Mucosa of rectum (tissue), 2 donors: ENCODE results near the gene PPP1R16B.
"Not testable (repeated sequence)": the region's sequence is repeated elsewhere in the genome, so short reads cannot be mapped to it uniquely, and the experiment has no call there.

Experiments used
- H3K27ac ChIP-seq, 2 donors: one replicate each; pipeline ENCODE4 v1.7.0; 2013; ENCODE audit warnings: inconsistent platforms in 2 of 2, low read depth in 2 of 2, low read length in 2 of 2
- H3K27me3 ChIP-seq, 2 donors: one replicate each; pipeline ENCODE4 v1.7.0; 2013; ENCODE audit warnings: low read length in 2 of 2; ENCODE audit not compliant: control insufficient read depth in 2 of 2, insufficient read depth in 2 of 2
- H3K36me3 ChIP-seq, 2 donors: one replicate each; pipeline ENCODE4 v1.7.0; 2013; ENCODE audit warnings: low read length in 2 of 2; ENCODE audit not compliant: control insufficient read depth in 2 of 2, insufficient read depth in 2 of 2
- H3K4me1 ChIP-seq, 2 donors: one replicate each; pipeline ENCODE4 v1.7.0; 2013; ENCODE audit warnings: low read length in 2 of 2, mild to moderate bottlenecking in 1 of 2; ENCODE audit not compliant: control insufficient read depth in 2 of 2, insufficient read depth in 2 of 2
- H3K4me3 ChIP-seq, 2 donors: one replicate each; pipeline ENCODE4 v1.7.0; 2013; ENCODE audit warnings: low read length in 2 of 2
- H3K9ac ChIP-seq, 2 donors: one replicate each; pipeline ENCODE4 v1.7.0; 2013; ENCODE audit warnings: low read length in 2 of 2, low read depth in 1 of 2, mild to moderate bottlenecking in 1 of 2
- H3K9me3 ChIP-seq, 2 donors: one replicate each; pipeline ENCODE4 v1.7.0; 2013; ENCODE audit warnings: low read length in 2 of 2; ENCODE audit not compliant: control insufficient read depth in 2 of 2
- donor health status: healthy.
- donor health status: Normal muscosa, but diverticular disease.

Gene PPP1R16B

GRCh38 chr20:38805958-38806854 lies 709 bp downstream of the PPP1R16B start:
- H3K4me1 ChIP-seq, result peaks cover 4 to 15% of the 10 kb centered on the region in 2 donors
- no peaks in the 10 kb centered on the region for H3K9me3 ChIP-seq
- H3K27ac ChIP-seq, result peak overlapping the region; percentile 68 to 85
- no peaks in the 10 kb centered on the region for H3K36me3 ChIP-seq
- peak overlapping the region; percentile 55 to 71 for H3K4me3 ChIP-seq
- H3K27me3 ChIP-seq, result peaks cover 13 to 23% of the 10 kb centered on the region in 2 donors
- peak overlapping the region; percentile 47 to 63 for H3K9ac ChIP-seq

GRCh38 chr20:38806855-38807655 lies 1.6 kb downstream of the PPP1R16B start:
- Histone ChIP-seq H3K27me3 (peaks cover 13 to 23% of the 10 kb centered on the region in 2 donors), H3K9me3 (no peaks in the 10 kb centered on the region), H3K9ac (peak overlapping the region; percentile 47 to 63), H3K4me1 (peaks cover 4 to 15% of the 10 kb centered on the region in 2 donors), H3K27ac (peak overlapping the region in 1 of 2 donors; percentile 32), H3K36me3 (no peaks in the 10 kb centered on the region), H3K4me3 (peak overlapping the region; percentile 55 to 71)

DNA sequence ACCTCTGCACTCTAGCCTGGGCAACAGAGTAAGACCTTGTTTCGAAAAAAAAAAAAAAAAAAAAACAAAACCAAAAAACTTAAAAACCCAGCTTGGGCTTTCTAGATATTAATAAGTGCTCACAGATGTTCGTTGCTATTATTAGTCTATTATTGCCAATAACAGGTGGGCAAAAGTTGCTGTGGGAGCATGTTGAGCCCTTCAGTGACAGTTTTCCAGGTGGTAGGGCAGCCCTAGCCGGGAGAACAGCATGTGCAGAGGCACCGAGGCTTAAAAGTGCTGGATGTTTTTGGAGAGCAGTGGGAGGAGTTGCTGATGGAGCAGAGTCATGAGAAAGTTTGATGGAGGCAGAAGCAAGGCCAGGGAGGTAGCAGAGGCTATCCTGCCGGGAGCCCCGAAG lies 4.4 kb downstream of the PPP1R16B start:
- H3K27ac ChIP-seq, result no peak overlapping the region
- no peaks in the 10 kb centered on the region for H3K9me3 ChIP-seq
- H3K9ac ChIP-seq, result no peak overlapping the region
- H3K4me3 ChIP-seq, result no peak overlapping the region
- peaks cover 4 to 13% of the 10 kb centered on the region in 2 donors for H3K4me1 ChIP-seq
- no peaks in the 10 kb centered on the region for H3K36me3 ChIP-seq
- H3K27me3 ChIP-seq, result peaks cover 13 to 21% of the 10 kb centered on the region in 2 donors

- Histone ChIP-seq H3K4me1 (peaks cover 4 to 10% of the 10 kb centered on the region in 2 donors), H3K9me3 (no peaks in the 10 kb centered on the region), H3K4me3 (no peak overlapping the region), H3K9ac (no peak overlapping the region), H3K27me3 (peaks cover 13 to 18% of the 10 kb centered on the region in 2 donors), H3K27ac (no peak overlapping the region), H3K36me3 (no peaks in the 10 kb centered on the region)
Measured at GRCh38 chr20:38810926-38811630, 5.6 kb downstream of the PPP1R16B start.

DNA sequence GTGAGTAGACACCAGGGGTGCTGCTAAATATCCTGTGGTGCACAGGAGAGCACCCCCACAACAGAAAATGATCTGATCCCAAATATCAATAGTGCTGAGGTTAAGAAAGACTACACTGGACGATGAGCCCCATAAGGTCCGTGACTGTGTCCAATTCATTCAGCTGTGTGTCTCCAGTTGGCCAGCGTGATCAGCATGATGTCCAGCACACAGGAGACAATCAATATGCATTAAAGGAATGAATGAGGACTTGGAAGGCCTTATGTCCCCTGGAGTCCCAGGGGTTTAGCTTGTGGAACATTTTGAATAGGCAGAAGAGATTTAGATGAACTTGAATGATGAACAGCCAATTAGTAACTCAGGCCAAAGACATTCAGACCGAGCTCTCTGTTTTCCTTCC lies 6.3 kb downstream of the PPP1R16B start:
- Histone ChIP-seq H3K27me3 (peaks cover 13 to 18% of the 10 kb centered on the region in 2 donors), H3K9ac (no peak overlapping the region), H3K4me1 (peaks cover 4 to 10% of the 10 kb centered on the region in 2 donors), H3K27ac (no peak overlapping the region), H3K36me3 (no peaks in the 10 kb centered on the region), H3K9me3 (no peaks in the 10 kb centered on the region), H3K4me3 (no peak overlapping the region)

DNA sequence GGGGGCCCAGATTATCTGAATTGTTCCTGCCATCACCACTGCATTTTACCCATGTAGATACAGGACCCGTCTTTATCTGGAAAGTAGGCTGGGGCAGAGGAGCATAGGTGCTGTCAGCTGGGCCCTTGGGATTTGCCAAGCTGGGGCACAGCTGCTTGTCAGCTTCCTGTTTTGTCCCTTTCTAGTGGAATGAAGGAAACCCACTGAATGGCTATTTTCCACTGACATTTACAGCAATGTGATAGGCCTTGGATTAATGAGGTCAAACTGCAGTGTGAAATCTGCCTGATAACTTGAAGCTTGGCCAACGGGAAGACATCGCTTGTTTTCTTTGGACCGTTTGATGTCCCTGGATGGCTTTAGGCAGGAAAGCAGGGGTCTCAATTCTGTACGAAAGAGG lies 6.7 kb downstream of the PPP1R16B start:
- Histone ChIP-seq H3K27ac (no peak overlapping the region), H3K27me3 (peaks cover 12 to 13% of the 10 kb centered on the region in 2 donors), H3K4me3 (no peak overlapping the region), H3K9me3 (no peaks in the 10 kb centered on the region), H3K36me3 (no peaks in the 10 kb centered on the region), H3K9ac (no peak overlapping the region), H3K4me1 (peaks cover 4 to 10% of the 10 kb centered on the region in 2 donors)

GRCh38 chr20:38812709-38813573 lies 7.4 kb downstream of the PPP1R16B start:
- Histone ChIP-seq H3K4me3 (no peak overlapping the region), H3K9me3 (no peaks in the 10 kb centered on the region), H3K9ac (no peak overlapping the region), H3K36me3 (no peaks in the 10 kb centered on the region), H3K27ac (no peak overlapping the region), H3K27me3 (peaks cover 6 to 7% of the 10 kb centered on the region in 2 donors), H3K4me1 (peaks cover 2 to 10% of the 10 kb centered on the region in 2 donors)

GRCh38 chr20:38813574-38813962 lies 8.1 kb downstream of the PPP1R16B start:
- not testable (repeated sequence) for H3K27ac ChIP-seq, H3K4me3 ChIP-seq, H3K36me3 ChIP-seq, H3K27me3 ChIP-seq, H3K9ac ChIP-seq, H3K9me3 ChIP-seq, H3K4me1 ChIP-seq

DNA sequence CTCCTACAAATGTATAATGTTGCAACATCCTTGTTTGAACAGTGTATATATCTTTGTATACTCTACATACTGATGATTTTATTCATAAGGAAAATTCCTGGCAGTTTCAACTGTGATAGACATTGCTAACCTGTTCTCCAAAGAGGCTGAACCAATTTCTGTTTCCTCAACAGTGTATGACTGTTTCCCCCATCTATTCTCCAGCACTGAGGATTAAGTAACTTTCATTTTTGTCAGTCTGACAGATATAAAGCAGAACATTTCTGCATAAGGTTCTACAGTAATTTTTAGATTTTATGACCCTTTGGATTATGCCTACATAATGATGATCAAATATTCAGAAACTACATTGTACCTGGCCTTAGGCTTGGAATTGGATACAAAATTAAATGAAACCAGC lies 9.9 kb downstream of the PPP1R16B start:
- Histone ChIP-seq H3K27ac (no peak overlapping the region), H3K4me3 (no peak overlapping the region), H3K9me3 (no peaks in the 10 kb centered on the region), H3K9ac (no peak overlapping the region), H3K4me1 (no peaks in the 10 kb centered on the region), H3K27me3 (no peaks in the 10 kb centered on the region), H3K36me3 (no peaks in the 10 kb centered on the region)
